ENCODE data around the gene TC2N.
A peak's percentile ranks its signal among the peaks of the same experiment; 100 is the strongest.
"Not testable (repeated sequence)": the region's sequence is repeated elsewhere in the genome, so short reads cannot be mapped to it uniquely, and the experiment has no call there.

TC2N gene

GRCh38 chr14:91867316-91867988 is at the start of gene TC2N:
Gene TC2N (minus strand): TSS chr14:91867536. CDS start chr14:91813769, 53,767 bp downstream.
- in situ Hi-C loops (cut with MboI; ENCODE audit: low pct_unique_long_range_greater_than_20kb, low sequenced_read_pairs): no loop called here
- no peak for DNase-seq

DNA sequence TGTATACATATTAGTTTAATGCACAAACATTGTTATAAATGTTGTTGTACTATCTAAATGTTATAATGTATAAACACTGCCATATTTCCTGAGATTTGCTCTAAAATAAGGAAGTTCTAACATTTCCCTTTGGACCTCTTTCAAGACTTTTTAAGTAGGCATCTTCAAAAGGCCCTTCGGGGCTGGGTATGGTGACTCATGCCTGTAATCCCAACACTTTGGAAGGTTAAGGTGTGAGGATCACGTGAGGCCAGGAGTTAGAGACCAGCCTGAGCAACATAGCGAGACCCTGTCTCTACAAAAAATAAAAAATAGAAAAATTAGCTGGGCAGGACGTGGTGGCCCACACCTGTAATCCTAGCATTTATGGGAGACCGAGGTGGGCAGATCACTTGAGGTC is 44.7 kb upstream of the TC2N start:
- in situ Hi-C loops (cut with MboI; ENCODE audit: low pct_unique_long_range_greater_than_20kb, low sequenced_read_pairs): no loop called here
- no peak for DNase-seq

GRCh38 chr14:91911474-91912032 is 44.2 kb upstream of the TC2N start:
- DNase-seq: peak; percentile 71
- in situ Hi-C loops (cut with MboI; ENCODE audit: low pct_unique_long_range_greater_than_20kb, low sequenced_read_pairs): no loop called here

DNA sequence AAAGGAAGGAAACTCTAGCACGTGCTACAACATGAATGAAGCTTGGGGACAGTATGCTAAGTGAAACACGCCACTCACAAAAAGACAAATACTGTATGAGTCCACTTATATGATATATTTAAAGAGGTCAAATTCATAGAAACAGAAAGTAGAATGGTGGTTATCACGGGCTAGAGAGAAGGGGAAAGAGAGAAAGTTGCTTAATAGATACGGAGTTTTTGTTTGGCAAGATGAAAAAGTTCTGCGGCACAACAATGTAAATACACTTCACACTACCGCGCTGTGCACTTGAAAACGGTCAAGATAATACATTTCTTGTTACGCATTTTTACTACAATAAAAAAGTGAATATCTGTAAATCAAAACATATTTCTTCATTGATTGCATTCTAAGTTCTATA is 42.9 kb upstream of the TC2N start:
- in situ Hi-C loops (cut with MboI; ENCODE audit: low pct_unique_long_range_greater_than_20kb, low sequenced_read_pairs): no loop called here
- DNase-seq: no peak

- in situ Hi-C loops (cut with MboI; ENCODE audit: low pct_unique_long_range_greater_than_20kb, low sequenced_read_pairs): no loop called here
- no peak for DNase-seq
These were observed 39.0 kb upstream of the TC2N start for GRCh38 chr14:91906374-91906773.

- no peak for DNase-seq
- in situ Hi-C loops (cut with MboI; ENCODE audit: low pct_unique_long_range_greater_than_20kb, low sequenced_read_pairs): no loop called here
These were observed 37.8 kb upstream of the TC2N start for GRCh38 chr14:91904956-91905645.

DNA sequence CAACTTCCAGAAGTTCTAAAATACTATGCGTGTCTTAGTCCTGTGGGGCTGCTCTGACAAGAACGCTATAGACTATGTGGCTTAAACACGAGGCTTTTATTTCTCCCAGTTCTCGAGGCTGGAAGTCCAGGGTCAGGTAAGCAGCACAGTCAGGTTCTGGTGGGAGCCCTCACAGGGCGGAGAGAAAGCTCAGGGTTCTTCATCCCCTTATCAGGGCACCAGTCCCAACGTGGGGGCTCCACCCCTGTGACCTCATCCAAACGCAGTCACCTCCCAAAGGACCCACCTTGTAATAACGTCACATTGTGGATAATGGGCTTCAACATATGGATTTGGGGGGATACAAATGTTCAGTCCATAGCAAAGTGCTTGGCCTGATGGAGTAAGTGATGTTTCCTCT is 37.1 kb upstream of the TC2N start:
- DNase-seq: no peak
- in situ Hi-C loops (cut with MboI; ENCODE audit: low pct_unique_long_range_greater_than_20kb, low sequenced_read_pairs): no loop called here

DNA sequence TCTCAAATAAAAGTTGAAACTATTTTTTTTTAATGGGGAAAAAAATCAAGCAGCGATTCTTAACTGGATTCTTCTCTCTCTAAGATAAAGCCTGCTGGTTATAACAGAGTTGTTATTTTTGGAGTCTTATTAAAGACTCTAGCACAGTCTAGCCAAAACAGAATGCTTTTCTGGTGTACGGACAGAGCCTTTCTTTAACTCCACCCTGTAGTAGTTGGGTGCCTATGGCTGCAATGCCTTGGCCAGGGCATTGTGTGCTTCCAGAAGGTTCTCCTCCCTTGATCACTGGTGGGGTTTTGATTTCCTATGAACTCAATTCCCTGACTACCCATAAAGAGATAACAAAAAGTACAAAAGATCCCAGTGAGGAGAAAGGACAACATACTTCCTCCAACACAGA is 35.7 kb upstream of the TC2N start:
- no peak for DNase-seq
- in situ Hi-C loops (cut with MboI; ENCODE audit: low pct_unique_long_range_greater_than_20kb, low sequenced_read_pairs): no loop called here

- no peak for DNase-seq
- in situ Hi-C loops (cut with MboI; ENCODE audit: low pct_unique_long_range_greater_than_20kb, low sequenced_read_pairs): no loop called here
These were observed 35.0 kb upstream of the TC2N start for GRCh38 chr14:91902336-91902735.

DNA sequence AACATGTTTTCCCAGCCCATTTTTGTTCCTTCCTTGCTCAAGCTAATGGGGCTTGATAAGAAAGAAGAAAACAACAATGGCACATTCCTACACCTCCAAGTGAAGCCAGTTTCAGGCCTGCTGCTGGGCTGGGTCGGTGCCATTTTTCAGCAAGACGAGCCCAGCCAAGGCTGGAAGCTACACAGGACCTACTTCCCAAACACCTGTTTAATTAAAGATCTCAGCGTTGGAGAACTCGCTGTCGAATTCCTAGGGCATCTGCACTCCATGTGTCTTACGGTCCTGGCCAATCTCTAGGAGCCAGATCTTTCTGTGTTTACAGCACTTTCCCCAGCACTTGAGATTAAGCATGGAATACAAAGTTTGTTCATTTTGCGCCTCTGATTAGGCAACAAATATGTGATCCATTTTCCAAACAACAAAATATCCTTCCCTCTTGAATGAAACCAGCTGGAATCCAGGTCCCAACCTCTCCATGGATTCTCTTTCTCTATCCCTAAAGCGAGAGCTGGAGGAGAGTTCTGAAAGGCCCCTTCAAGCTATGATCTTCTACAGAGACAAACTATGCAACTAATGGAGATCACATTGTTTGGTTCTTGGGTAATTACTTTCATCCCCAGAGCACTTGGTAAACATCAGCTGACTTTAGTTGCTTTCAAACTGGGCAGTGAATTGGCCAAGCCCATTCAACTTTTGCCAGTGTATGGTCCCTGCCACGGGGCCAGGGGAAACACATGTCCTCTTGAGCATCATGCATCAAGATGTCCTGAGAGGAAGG is 34.3 kb upstream of the TC2N start:
- in situ Hi-C loops (cut with MboI; ENCODE audit: low pct_unique_long_range_greater_than_20kb, low sequenced_read_pairs): no loop called here
- no peak for DNase-seq

DNA sequence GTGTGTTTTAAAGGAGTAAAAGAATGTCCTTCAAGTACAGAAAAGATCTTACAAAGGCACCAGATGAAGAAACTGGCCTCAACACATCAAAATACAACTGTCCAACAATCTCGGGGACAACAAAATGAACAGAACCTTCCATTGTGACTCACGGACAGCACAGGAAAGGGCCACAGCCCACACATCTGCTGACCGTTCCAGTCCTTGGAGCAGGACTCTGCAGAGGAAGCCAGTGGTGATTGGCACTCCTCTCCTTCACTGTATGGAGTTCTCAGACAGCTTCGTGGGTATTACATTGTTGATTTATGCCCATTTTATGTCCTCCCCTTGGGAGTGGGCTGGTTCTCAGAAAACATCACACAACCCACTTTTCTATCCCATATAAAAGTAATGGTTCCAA is 32.5 kb upstream of the TC2N start:
- in situ Hi-C loops (cut with MboI; ENCODE audit: low pct_unique_long_range_greater_than_20kb, low sequenced_read_pairs): no loop called here
- no peak for DNase-seq

DNA sequence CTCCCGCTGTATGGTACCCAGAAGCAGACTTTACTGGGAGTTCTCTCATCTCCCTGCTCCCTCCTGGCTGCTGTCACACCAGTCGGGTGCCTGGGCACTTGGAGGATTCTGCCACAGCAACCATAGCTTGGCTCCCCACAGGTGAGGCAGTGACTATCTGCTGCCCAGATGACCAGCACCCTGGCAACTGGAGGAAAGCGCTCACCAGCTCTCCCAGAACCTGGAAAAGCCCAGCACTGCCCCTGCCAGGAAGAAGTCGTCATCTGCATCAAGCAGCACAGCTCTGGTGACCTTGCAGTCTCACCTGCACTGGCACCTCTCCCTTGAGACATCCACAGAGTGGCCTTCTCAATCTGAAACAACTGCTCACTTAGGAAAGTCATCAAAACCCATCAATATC is 31.9 kb upstream of the TC2N start:
- no peak for DNase-seq

DNA sequence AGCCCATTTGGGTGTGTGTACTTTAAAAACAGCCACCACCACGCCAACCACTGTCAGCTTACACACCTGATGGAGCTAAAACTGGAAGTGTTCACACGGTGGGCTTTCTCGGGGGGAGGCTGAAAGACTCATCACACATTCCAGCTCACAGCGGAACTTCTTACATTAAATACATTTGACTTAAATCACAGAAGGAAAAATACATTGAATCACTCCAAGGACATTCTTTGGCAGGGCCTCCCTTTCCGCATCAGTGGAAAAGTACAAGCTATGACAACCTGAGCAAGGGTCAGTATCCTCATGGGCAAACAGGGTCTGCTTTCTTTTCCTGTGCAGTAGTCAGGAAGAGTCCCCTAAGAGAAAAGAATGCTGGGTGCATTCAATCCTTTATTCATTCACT is 31.0 kb upstream of the TC2N start:
- no peak for DNase-seq
- in situ Hi-C loops (cut with MboI; ENCODE audit: low pct_unique_long_range_greater_than_20kb, low sequenced_read_pairs): no loop called here

More for the DNA sequence above, 31.9 kb upstream of the TC2N start:
- in situ Hi-C loops (cut with MboI; ENCODE audit: low pct_unique_long_range_greater_than_20kb, low sequenced_read_pairs): no loop called here

DNA sequence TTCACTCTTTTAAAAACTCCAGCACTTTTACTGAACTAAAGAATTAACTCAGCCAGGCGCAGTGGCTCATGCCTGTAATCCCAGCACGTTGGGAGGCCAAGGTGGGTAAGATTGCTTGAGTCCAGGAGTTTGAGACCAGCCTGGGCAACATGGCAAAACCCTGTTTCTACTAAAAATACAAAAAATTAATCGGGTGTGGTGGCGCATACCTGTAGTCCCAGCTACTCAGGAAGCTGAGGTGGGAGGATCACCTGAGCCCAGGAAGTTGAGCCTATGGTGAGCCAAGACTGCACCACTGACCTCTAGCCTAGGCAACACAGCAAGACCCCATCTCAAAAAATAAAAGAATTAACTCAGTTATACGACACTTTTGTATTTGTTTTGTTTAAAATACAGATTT is 30.4 kb upstream of the TC2N start:
- in situ Hi-C loops (cut with MboI; ENCODE audit: low pct_unique_long_range_greater_than_20kb, low sequenced_read_pairs); DNase-seq: not testable (repeated sequence)

GRCh38 chr14:91897106-91897701 is 29.9 kb upstream of the TC2N start:
- DNase-seq: no peak
- in situ Hi-C loops (cut with MboI; ENCODE audit: low pct_unique_long_range_greater_than_20kb, low sequenced_read_pairs): no loop called here

GRCh38 chr14:91896419-91896818 is 29.1 kb upstream of the TC2N start:
- no peak for DNase-seq
- in situ Hi-C loops (cut with MboI; ENCODE audit: low pct_unique_long_range_greater_than_20kb, low sequenced_read_pairs): no loop called here

DNA sequence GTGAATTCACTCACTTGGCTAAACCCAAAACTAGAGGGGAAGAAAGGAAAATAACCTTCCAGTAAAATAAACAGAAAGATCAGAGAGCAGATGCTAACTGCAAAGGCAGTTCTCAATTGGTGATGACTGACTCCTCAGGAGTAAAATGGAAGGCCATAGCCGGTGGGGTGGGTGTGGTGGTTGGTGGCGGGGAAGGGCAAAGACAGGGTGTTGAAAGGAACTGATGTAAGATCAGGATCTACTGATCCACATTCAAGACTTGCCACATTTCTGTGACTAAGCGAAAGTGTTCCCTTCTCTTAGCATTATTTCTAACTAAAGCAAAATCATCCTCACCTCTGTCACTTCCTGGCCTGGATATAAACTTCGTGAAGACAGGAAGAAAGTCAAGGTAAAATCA is 26.3 kb upstream of the TC2N start:
- in situ Hi-C loops (cut with MboI; ENCODE audit: low pct_unique_long_range_greater_than_20kb, low sequenced_read_pairs): no loop called here
- DNase-seq: no peak

DNA sequence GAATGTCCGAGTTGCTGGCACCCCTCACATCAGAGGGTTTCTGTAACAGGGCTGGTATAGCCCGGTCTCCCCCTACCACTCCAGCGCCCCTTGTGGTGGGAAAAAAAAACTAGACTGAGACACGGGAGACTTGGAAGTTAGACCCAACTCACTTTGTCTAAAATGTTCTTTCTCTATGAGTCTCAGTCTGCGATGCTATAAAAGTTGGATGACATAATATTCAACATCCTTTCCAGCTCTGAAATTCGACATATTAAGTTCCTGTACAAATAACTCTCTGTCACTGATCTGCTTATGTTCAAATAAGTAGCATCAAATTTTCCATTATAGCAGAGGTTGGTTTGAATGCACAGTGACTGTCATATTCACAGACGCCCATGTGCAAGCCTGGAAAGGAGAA is 25.7 kb upstream of the TC2N start:
- peak; percentile 36 for DNase-seq
- in situ Hi-C loops (cut with MboI; ENCODE audit: low pct_unique_long_range_greater_than_20kb, low sequenced_read_pairs): no loop called here

- in situ Hi-C loops (cut with MboI; ENCODE audit: low pct_unique_long_range_greater_than_20kb, low sequenced_read_pairs): no loop called here
- DNase-seq: no peak
These were observed 24.4 kb upstream of the TC2N start for GRCh38 chr14:91891721-91892220.

Measured in KBM-7 (cell line).